ENCODE data around the gene DMKN.

The DMKN gene

GRCh38 chr19:35546532-35546931 lies 33.1 kb upstream of the DMKN start:
- Histone ChIP-seq H3K36me3 (ENCODE audit: insufficient read depth, insufficient read length, low read length) (peaks cover 77% of the 10 kb centered on the region), H3K27me3 (ENCODE audit: insufficient read depth, insufficient read length) (no peaks in the 10 kb centered on the region), H3K4me1 (ENCODE audit: insufficient read depth, insufficient read length) (peaks cover 7% of the 10 kb centered on the region), H3K9me3 (ENCODE audit: insufficient read depth, low read length) (no peaks in the 10 kb centered on the region), H3K4me3 (ENCODE audit: insufficient read length, low read depth) (peak overlapping the region; percentile 91), H3K9ac (ENCODE audit: insufficient read length, low read depth) (peak overlapping the region; percentile 99)
- no peak for DNase-seq (ENCODE audit: low read depth, low spot score)
- TF ChIP-seq YY1 (IDR thresholded peaks at IDR 0.05; ENCODE audit: insufficient read depth, insufficient read length), result no peak
- no peak for TF ChIP-seq ZNF274 (IDR thresholded peaks at IDR 0.05; ENCODE audit: low read depth, low read length)
- no peak for TF ChIP-seq SUZ12 (IDR thresholded peaks at IDR 0.05; ENCODE audit: extremely low read depth, insufficient read depth, insufficient read length)

- Histone ChIP-seq H3K36me3 (ENCODE audit: insufficient read depth, insufficient read length, low read length) (peaks cover 72% of the 10 kb centered on the region), H3K9me3 (ENCODE audit: insufficient read depth, low read length) (no peaks in the 10 kb centered on the region), H3K9ac (ENCODE audit: insufficient read length, low read depth) (peak overlapping the region; percentile 99), H3K27me3 (ENCODE audit: insufficient read depth, insufficient read length) (no peaks in the 10 kb centered on the region), H3K4me1 (ENCODE audit: insufficient read depth, insufficient read length) (peaks cover 7% of the 10 kb centered on the region), H3K4me3 (ENCODE audit: insufficient read length, low read depth) (peak overlapping the region; percentile 91)
- DNase-seq (ENCODE audit: low read depth, low spot score), result no peak
- TF ChIP-seq SUZ12 (IDR thresholded peaks at IDR 0.05; ENCODE audit: extremely low read depth, insufficient read depth, insufficient read length) (no peak), ZNF274 (IDR thresholded peaks at IDR 0.05; ENCODE audit: low read depth, low read length) (no peak), YY1 (IDR thresholded peaks at IDR 0.05; ENCODE audit: insufficient read depth, insufficient read length) (no peak)
These were observed 32.5 kb upstream of the DMKN start for GRCh38 chr19:35545855-35546381.

GRCh38 chr19:35545001-35545854 lies 31.8 kb upstream of the DMKN start, which contains the start of gene TMEM147:
TMEM147 (plus strand) TSS chr19:35545626; CDS start chr19:35545740, 114 bp downstream.
- Histone ChIP-seq H3K36me3 (ENCODE audit: insufficient read depth, insufficient read length, low read length) (peaks cover 68% of the 10 kb centered on the region), H3K9me3 (ENCODE audit: insufficient read depth, low read length) (no peaks in the 10 kb centered on the region), H3K27me3 (ENCODE audit: insufficient read depth, insufficient read length) (no peaks in the 10 kb centered on the region), H3K9ac (ENCODE audit: insufficient read length, low read depth) (peak within 1 kb of the TSS; percentile 99), H3K4me3 (ENCODE audit: insufficient read length, low read depth) (peak within 1 kb of the TSS; percentile 91), H3K4me1 (ENCODE audit: insufficient read depth, insufficient read length) (peaks cover 10% of the 10 kb centered on the region)
- TF ChIP-seq YY1 (IDR thresholded peaks at IDR 0.05; ENCODE audit: insufficient read depth, insufficient read length), result no peak
- TF ChIP-seq ZNF274 (IDR thresholded peaks at IDR 0.05; ENCODE audit: low read depth, low read length), result no peak
- no peak for TF ChIP-seq SUZ12 (IDR thresholded peaks at IDR 0.05; ENCODE audit: extremely low read depth, insufficient read depth, insufficient read length)
- peak; percentile 57 for DNase-seq (ENCODE audit: low read depth, low spot score)

- DNase-seq (ENCODE audit: low read depth, low spot score), result no peak
- H3K4me1 ChIP-seq (ENCODE audit: insufficient read depth, insufficient read length), result peaks cover 8% of the 10 kb centered on the region
- H3K4me3 ChIP-seq (ENCODE audit: insufficient read length, low read depth), result peak overlapping the region; percentile 91
- peak overlapping the region; percentile 99 for H3K9ac ChIP-seq (ENCODE audit: insufficient read length, low read depth)
- no peaks in the 10 kb centered on the region for H3K9me3 ChIP-seq (ENCODE audit: insufficient read depth, low read length)
- no peak for TF ChIP-seq SUZ12 (IDR thresholded peaks at IDR 0.05; ENCODE audit: extremely low read depth, insufficient read depth, insufficient read length)
- TF ChIP-seq YY1 (IDR thresholded peaks at IDR 0.05; ENCODE audit: insufficient read depth, insufficient read length), result no peak
- TF ChIP-seq ZNF274 (IDR thresholded peaks at IDR 0.05; ENCODE audit: low read depth, low read length), result no peak
- H3K27me3 ChIP-seq (ENCODE audit: insufficient read depth, insufficient read length), result no peaks in the 10 kb centered on the region
- peaks cover 63% of the 10 kb centered on the region for H3K36me3 ChIP-seq (ENCODE audit: insufficient read depth, insufficient read length, low read length)
These were observed 30.8 kb upstream of the DMKN start for GRCh38 chr19:35544110-35544802.

- Histone ChIP-seq H3K4me3 (ENCODE audit: insufficient read length, low read depth) (no peak overlapping the region), H3K9ac (ENCODE audit: insufficient read length, low read depth) (peak overlapping the region; percentile 99)
These were observed 30.0 kb upstream of the DMKN start for GRCh38 chr19:35543280-35544109.

GRCh38 chr19:35542209-35542608 lies 28.8 kb upstream of the DMKN start:
- TF ChIP-seq SUZ12 (IDR thresholded peaks at IDR 0.05; ENCODE audit: extremely low read depth, insufficient read depth, insufficient read length) (no peak), YY1 (IDR thresholded peaks at IDR 0.05; ENCODE audit: insufficient read depth, insufficient read length) (no peak), ZNF274 (IDR thresholded peaks at IDR 0.05; ENCODE audit: low read depth, low read length) (no peak)
- Histone ChIP-seq H3K36me3 (ENCODE audit: insufficient read depth, insufficient read length, low read length) (peaks cover 44% of the 10 kb centered on the region), H3K4me1 (ENCODE audit: insufficient read depth, insufficient read length) (peaks cover 10% of the 10 kb centered on the region), H3K4me3 (ENCODE audit: insufficient read length, low read depth) (no peak overlapping the region), H3K9ac (ENCODE audit: insufficient read length, low read depth) (no peak overlapping the region), H3K27me3 (ENCODE audit: insufficient read depth, insufficient read length) (no peaks in the 10 kb centered on the region), H3K9me3 (ENCODE audit: insufficient read depth, low read length) (no peaks in the 10 kb centered on the region)
- DNase-seq (ENCODE audit: low read depth, low spot score), result no peak

More at GRCh38 chr19:35543280-35544109, 30.0 kb upstream of the DMKN start:
- TF ChIP-seq SUZ12 (IDR thresholded peaks at IDR 0.05; ENCODE audit: extremely low read depth, insufficient read depth, insufficient read length) (no peak), ZNF274 (IDR thresholded peaks at IDR 0.05; ENCODE audit: low read depth, low read length) (no peak)
- H3K9me3 ChIP-seq (ENCODE audit: insufficient read depth, low read length), result no peaks in the 10 kb centered on the region
- H3K27me3 ChIP-seq (ENCODE audit: insufficient read depth, insufficient read length), result no peaks in the 10 kb centered on the region
- peaks cover 56% of the 10 kb centered on the region for H3K36me3 ChIP-seq (ENCODE audit: insufficient read depth, insufficient read length, low read length)
- peaks cover 8% of the 10 kb centered on the region for H3K4me1 ChIP-seq (ENCODE audit: insufficient read depth, insufficient read length)
- DNase-seq (ENCODE audit: low read depth, low spot score), result no peak
